Measurements from ENCODE around the gene RAB34. TPM values are rescaled to one million over a fixed set of nuclear protein-coding genes. Genes with fewer than 3 reads are reported as not detected.

Gene RAB34
- polyA plus RNA-seq, 3 donors: 66.7 to 93.3 (median 79.1) TPM

DNA sequence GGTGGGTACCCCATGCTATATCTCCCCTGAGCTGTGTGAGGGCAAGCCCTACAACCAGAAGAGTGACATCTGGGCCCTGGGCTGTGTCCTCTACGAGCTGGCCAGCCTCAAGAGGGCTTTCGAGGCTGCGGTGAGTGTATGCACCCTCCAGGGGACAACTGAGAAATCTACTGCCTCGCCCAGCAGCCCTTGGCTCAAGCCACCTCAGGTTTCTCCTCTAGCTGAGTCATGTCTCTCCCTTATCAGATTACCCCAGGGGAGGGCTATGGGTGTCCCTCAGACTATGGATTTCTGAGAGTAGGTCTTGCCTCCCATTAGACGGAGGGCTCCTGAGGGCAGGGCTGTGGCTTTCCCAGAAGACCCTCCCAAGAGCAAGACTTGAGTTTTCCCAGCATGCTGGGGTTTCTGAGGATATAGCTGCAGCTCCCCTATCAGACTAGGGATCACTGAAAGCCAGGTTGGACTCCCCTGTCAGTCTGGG, 17.6 kb upstream of the RAB34 start:
- H3K9ac ChIP-seq (ENCODE audit: insufficient read depth, low read length, poor library complexity, severe bottlenecking): no peak overlapping the region
- WGBS (ENCODE audit: insufficient coverage): 100% methylated on average over 2 of the region's 5 CpGs
- Mint-ChIP-seq H3K36me3 (peaks cover 13 to 14% of the 10 kb centered on the region in 2 donors), H3K4me1 (no peaks in the 10 kb centered on the region), H3K9me3 (peaks cover 0 to 3% (median 0%) of the 10 kb centered on the region in 7 donors), H3K27ac (no peak overlapping the region), H3K4me3 (no peak overlapping the region), H3K27me3 (ENCODE audit: low read depth in 3 of 3) (peaks cover 2 to 14% (median 6%) of the 10 kb centered on the region in 3 donors)
- no peak overlapping the region for H2AFZ ChIP-seq (ENCODE audit: insufficient read depth, low read depth, low read length, poor library complexity, severe bottlenecking)
- no peak overlapping the region for H3K4me2 ChIP-seq (replicated peaks; ENCODE audit: extremely low read depth, low read length, poor library complexity, severe bottlenecking)
- no peaks in the 10 kb centered on the region for H3K79me2 ChIP-seq (ENCODE audit: insufficient read depth, low read length)
- no peak overlapping the region for H3K27ac ChIP-seq (ENCODE audit: low read depth in 1 of 2, low read length in 2 of 2)
- no peak for DNase-seq
- no peaks in the 10 kb centered on the region for H3K36me3 ChIP-seq (replicated peaks in 1 of 2; ENCODE audit: control insufficient read depth in 1 of 2, insufficient read depth in 2 of 2, low read length in 2 of 2)
- H3K4me3 ChIP-seq (replicated peaks in 1 of 3; ENCODE audit: low read depth in 2 of 3, low read length in 3 of 3): no peak overlapping the region
- no peaks in the 10 kb centered on the region for H3K27me3 ChIP-seq (ENCODE audit: control insufficient read depth in 2 of 2, insufficient read depth in 2 of 2, low read length in 2 of 2)
- no peaks in the 10 kb centered on the region for H3K9me3 ChIP-seq (replicated peaks in 1 of 2; ENCODE audit: control insufficient read depth in 1 of 2, insufficient read depth in 1 of 2, low read length in 2 of 2)
- TF ChIP-seq, protein P1, sequence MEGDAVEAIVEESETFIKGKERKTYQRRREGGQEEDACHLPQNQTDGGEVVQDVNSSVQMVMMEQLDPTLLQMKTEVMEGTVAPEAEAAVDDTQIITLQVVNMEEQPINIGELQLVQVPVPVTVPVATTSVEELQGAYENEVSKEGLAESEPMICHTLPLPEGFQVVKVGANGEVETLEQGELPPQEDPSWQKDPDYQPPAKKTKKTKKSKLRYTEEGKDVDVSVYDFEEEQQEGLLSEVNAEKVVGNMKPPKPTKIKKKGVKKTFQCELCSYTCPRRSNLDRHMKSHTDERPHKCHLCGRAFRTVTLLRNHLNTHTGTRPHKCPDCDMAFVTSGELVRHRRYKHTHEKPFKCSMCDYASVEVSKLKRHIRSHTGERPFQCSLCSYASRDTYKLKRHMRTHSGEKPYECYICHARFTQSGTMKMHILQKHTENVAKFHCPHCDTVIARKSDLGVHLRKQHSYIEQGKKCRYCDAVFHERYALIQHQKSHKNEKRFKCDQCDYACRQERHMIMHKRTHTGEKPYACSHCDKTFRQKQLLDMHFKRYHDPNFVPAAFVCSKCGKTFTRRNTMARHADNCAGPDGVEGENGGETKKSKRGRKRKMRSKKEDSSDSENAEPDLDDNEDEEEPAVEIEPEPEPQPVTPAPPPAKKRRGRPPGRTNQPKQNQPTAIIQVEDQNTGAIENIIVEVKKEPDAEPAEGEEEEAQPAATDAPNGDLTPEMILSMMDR (IDR thresholded peaks at IDR 0.05): no peak
- no peaks in the 10 kb centered on the region for H4K20me1 ChIP-seq (ENCODE audit: insufficient read depth, low read length)
- H3K4me1 ChIP-seq (ENCODE audit: control insufficient read depth in 1 of 2, insufficient read depth in 2 of 2, low read length in 2 of 2): no peaks in the 10 kb centered on the region
- intact Hi-C loops (cut with micrococcal nuclease): no loop called here

DNA sequence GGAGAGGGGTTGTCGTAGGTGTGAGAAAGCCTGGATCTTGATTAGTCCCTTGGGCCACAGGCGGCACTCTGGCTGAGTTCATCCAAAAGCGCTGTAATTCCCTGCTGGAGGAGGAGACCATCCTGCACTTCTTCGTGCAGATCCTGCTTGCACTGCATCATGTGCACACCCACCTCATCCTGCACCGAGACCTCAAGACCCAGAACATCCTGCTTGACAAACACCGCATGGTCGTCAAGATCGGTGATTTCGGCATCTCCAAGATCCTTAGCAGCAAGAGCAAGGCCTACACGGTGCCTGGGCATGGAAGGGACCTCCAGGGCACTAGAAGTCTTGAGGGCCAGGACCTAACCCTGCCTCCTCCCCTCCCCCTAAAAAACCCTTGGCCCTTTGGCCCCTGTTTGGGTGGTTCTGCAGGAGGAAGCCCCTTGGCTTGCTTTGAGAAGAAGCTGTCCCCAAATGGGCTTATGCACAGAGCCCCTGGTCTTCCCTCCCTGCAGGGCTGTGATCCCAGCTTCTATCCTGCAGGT, 17.1 kb upstream of the RAB34 start:
- H3K27me3 Mint-ChIP-seq (ENCODE audit: low read depth in 3 of 3): peaks cover 0 to 11% (median 6%) of the 10 kb centered on the region in 3 donors
- TF ChIP-seq, protein P1 (IDR thresholded peaks at IDR 0.05): no peak
- no peak overlapping the region for H3K9ac ChIP-seq (ENCODE audit: insufficient read depth, low read length, poor library complexity, severe bottlenecking)
- H3K9me3 Mint-ChIP-seq: peaks cover 0 to 3% (median 0%) of the 10 kb centered on the region in 7 donors
- WGBS (ENCODE audit: insufficient coverage): 94% methylated on average over 6 of the region's 10 CpGs
- no peaks in the 10 kb centered on the region for H3K27me3 ChIP-seq (ENCODE audit: control insufficient read depth in 2 of 2, insufficient read depth in 2 of 2, low read length in 2 of 2)
- H3K4me3 ChIP-seq (replicated peaks in 1 of 3; ENCODE audit: low read depth in 2 of 3, low read length in 3 of 3): no peak overlapping the region
- H3K9me3 ChIP-seq (replicated peaks in 1 of 2; ENCODE audit: control insufficient read depth in 1 of 2, insufficient read depth in 1 of 2, low read length in 2 of 2): no peaks in the 10 kb centered on the region
- no peaks in the 10 kb centered on the region for H3K36me3 ChIP-seq (replicated peaks in 1 of 2; ENCODE audit: control insufficient read depth in 1 of 2, insufficient read depth in 2 of 2, low read length in 2 of 2)
- H4K20me1 ChIP-seq (ENCODE audit: insufficient read depth, low read length): no peaks in the 10 kb centered on the region
- H3K4me1 Mint-ChIP-seq: peaks cover 2% of the 10 kb centered on the region
- peaks cover 2 to 4% of the 10 kb centered on the region in 2 donors for H3K4me1 ChIP-seq (ENCODE audit: control insufficient read depth in 1 of 2, insufficient read depth in 2 of 2, low read length in 2 of 2)
- H3K79me2 ChIP-seq (ENCODE audit: insufficient read depth, low read length): no peaks in the 10 kb centered on the region
- no peak for DNase-seq
- H3K4me2 ChIP-seq (replicated peaks; ENCODE audit: extremely low read depth, low read length, poor library complexity, severe bottlenecking): no peak overlapping the region
- H3K36me3 Mint-ChIP-seq: peaks cover 13% of the 10 kb centered on the region in 2 donors
- no peak overlapping the region for H2AFZ ChIP-seq (ENCODE audit: insufficient read depth, low read depth, low read length, poor library complexity, severe bottlenecking)
- H3K27ac Mint-ChIP-seq: no peak overlapping the region
- no peak overlapping the region for H3K27ac ChIP-seq (ENCODE audit: low read depth in 1 of 2, low read length in 2 of 2)
- no peak overlapping the region for H3K4me3 Mint-ChIP-seq
- intact Hi-C loops (cut with micrococcal nuclease): no loop called here
